CD14-positive monocyte (primary cell): Measurements from ENCODE around the gene SAG. TPM values are rescaled to one million over a fixed set of nuclear protein-coding genes. Genes with fewer than 3 reads are reported as not detected.

Experiments
- DNase-seq, 3 donors: peaks; one replicate each; pipeline ENCODE4 v3.0.0-alpha.2; 2011 to 2022
- H2AFZ ChIP-seq: 2 replicates; pipeline ENCODE4 v1.6.0; 2012; ENCODE audit warnings: mild to moderate bottlenecking, low read depth, low read length, inconsistent platforms; ENCODE audit not compliant: insufficient read depth, poor library complexity, severe bottlenecking
- H3K27ac ChIP-seq, 2 donors: 1 replicate in 1 of 2; 2 replicates in 1 of 2; pipeline ENCODE4 v1.5.1; 2012 to 2013; ENCODE audit warnings: low read length in 2 of 2, control low read depth in 1 of 2, inconsistent platforms in 1 of 2, low read depth in 1 of 2, mild to moderate bottlenecking in 1 of 2
- H3K27me3 ChIP-seq, 2 donors: one replicate each; pipeline versions ENCODE4 v1.6.0 to v1.6.1; 2011 to 2013; ENCODE audit warnings: low read length in 2 of 2; ENCODE audit not compliant: control insufficient read depth in 2 of 2, insufficient read depth in 2 of 2
- H3K36me3 ChIP-seq, 2 donors: replicated peaks in 1 of 2; 1 replicate in 1 of 2; 2 replicates in 1 of 2; pipeline versions ENCODE4 v1.5.1 to v1.6.1; 2012 to 2013; ENCODE audit warnings: low read length in 2 of 2, control low read depth in 1 of 2, inconsistent platforms in 1 of 2, mild to moderate bottlenecking in 1 of 2; ENCODE audit not compliant: insufficient read depth in 2 of 2, control insufficient read depth in 1 of 2
- H3K4me1 ChIP-seq, 2 donors: 1 replicate in 1 of 2; 2 replicates in 1 of 2; pipeline versions ENCODE4 v1.5.1 to v1.6.1; 2012 to 2013; ENCODE audit warnings: low read length in 2 of 2, control low read depth in 1 of 2, inconsistent platforms in 1 of 2, mild to moderate bottlenecking in 1 of 2, moderate library complexity in 1 of 2; ENCODE audit not compliant: insufficient read depth in 2 of 2, control insufficient read depth in 1 of 2
- H3K4me2 ChIP-seq: replicated peaks from 2 replicates; pipeline ENCODE3; 2012; ENCODE audit warnings: low read length, moderate library complexity, mild to moderate bottlenecking; ENCODE audit not compliant: poor library complexity, severe bottlenecking; ENCODE audit errors: extremely low read depth
- H3K4me3 ChIP-seq, 3 experiments: fragments of 200-600 bp in 1 of 3; sonication (generic) in 1 of 3; replicated peaks in 1 of 3; 1 replicate in 2 of 3; 2 replicates in 1 of 3; pipeline ENCODE4 v1.5.1; 2011 to 2013; ENCODE audit warnings: low read length in 3 of 3, mild to moderate bottlenecking in 3 of 3, control low read depth in 2 of 3, low read depth in 2 of 3, inconsistent platforms in 1 of 3, moderate library complexity in 1 of 3
- H3K79me2 ChIP-seq: 2 replicates; pipeline ENCODE4 v1.6.0; 2012; ENCODE audit warnings: mild to moderate bottlenecking, control low read depth, inconsistent platforms, low read length, moderate library complexity; ENCODE audit not compliant: insufficient read depth
- H3K9ac ChIP-seq: 2 replicates; pipeline ENCODE4 v1.6.0; 2017; ENCODE audit warnings: low read length, mild to moderate bottlenecking; ENCODE audit not compliant: insufficient read depth, poor library complexity, severe bottlenecking
- H3K9me3 ChIP-seq, 2 donors: replicated peaks in 1 of 2; 1 replicate in 1 of 2; 2 replicates in 1 of 2; pipeline versions ENCODE4 v1.5.1 to v1.6.1; 2012 to 2013; ENCODE audit warnings: low read length in 2 of 2, control low read depth in 1 of 2; ENCODE audit not compliant: control insufficient read depth in 1 of 2, insufficient read depth in 1 of 2
- H4K20me1 ChIP-seq: 2 replicates; pipeline ENCODE4 v1.6.0; 2012; ENCODE audit warnings: mild to moderate bottlenecking, low read length, control low read depth, moderate library complexity; ENCODE audit not compliant: insufficient read depth
- H3K27ac Mint-ChIP-seq, 7 donors: one replicate each; pipeline ENCODE4 v1.8.0; 2020; ENCODE audit warnings: mild to moderate bottlenecking in 7 of 7, mixed read lengths in 7 of 7, moderate library complexity in 6 of 7, inconsistent platforms in 2 of 7
- H3K27me3 Mint-ChIP-seq, 3 donors: one replicate each; pipeline ENCODE4 v1.8.0; 2021 to 2022; ENCODE audit warnings: low read depth in 3 of 3, mild to moderate bottlenecking in 3 of 3, mixed read lengths in 3 of 3, moderate library complexity in 3 of 3, inconsistent platforms in 1 of 3
- H3K36me3 Mint-ChIP-seq, 2 donors: one replicate each; pipeline ENCODE4 v1.8.0; 2020; ENCODE audit warnings: mixed read lengths in 2 of 2, inconsistent platforms in 1 of 2, mild to moderate bottlenecking in 1 of 2
- H3K4me1 Mint-ChIP-seq: one replicate; pipeline ENCODE4 v1.8.0; 2020; ENCODE audit warnings: mild to moderate bottlenecking, mixed read lengths
- H3K4me3 Mint-ChIP-seq, 2 donors: one replicate each; pipeline ENCODE4 v1.8.0; 2020; ENCODE audit warnings: mild to moderate bottlenecking in 2 of 2, mixed read lengths in 2 of 2, moderate library complexity in 1 of 2
- H3K9me3 Mint-ChIP-seq, 7 donors: one replicate each; pipeline ENCODE4 v1.8.0; 2020 to 2022; ENCODE audit warnings: mixed read lengths in 7 of 7, mild to moderate bottlenecking in 6 of 7, moderate library complexity in 6 of 7, inconsistent platforms in 2 of 7
- CTCF ChIP-seq: fragments of 200-600 bp; IDR thresholded peaks from one replicate; pipeline ENCODE4 v1.8.0; 2022; ENCODE audit warnings: antibody characterized with exemption, mild to moderate bottlenecking
- WGBS: methylation state at CpG from one replicate; pipeline ENCODE4 v1.1.5; 2013; ENCODE audit warnings: missing lambda C conversion rate; ENCODE audit not compliant: insufficient coverage; 5-methylcytosine and 5-hydroxymethylcytosine counted together
- intact Hi-C, 2 donors: fragments of 100-400 bp; cut with micrococcal nuclease; formaldehyde crosslinking; loops; one replicate each; pipeline versions ENCODE4 v1.15.0 to v1.15.1; 2023
- polyA plus RNA-seq, 3 donors: library from polyadenylated mRNA; depleted of rRNA in 1 of 3; unstranded in 2 of 3; stranded (reverse) in 1 of 3; fragments of 300-500 nt in 2 of 3; fragments of >200 nt in 1 of 3; fragmentation: Illumina TruSeq in 2 of 3; gene quantifications; 1 replicate in 2 of 3; 2 replicates in 1 of 3; pipeline ENCODE4 v1.2.3, GENCODE V29; 2012 to 2021

SAG gene
- polyA plus RNA-seq, 3 donors, result 0.04 to 0.87 TPM; not detected in 1

GRCh38 chr2:233285921-233286320 lies 21.7 kb upstream of the SAG start:
- peaks cover 0 to 2% (median 0%) of the 10 kb centered on the region in 7 donors for H3K9me3 Mint-ChIP-seq
- Histone ChIP-seq H3K4me2 (no peak overlapping the region), H4K20me1 (peaks cover 5% of the 10 kb centered on the region), H3K9ac (no peak overlapping the region), H3K4me1 (no peaks in the 10 kb centered on the region), H3K4me3 (no peak overlapping the region), H3K27me3 (no peaks in the 10 kb centered on the region), H2AFZ (no peak overlapping the region), H3K79me2 (no peaks in the 10 kb centered on the region), H3K27ac (peak overlapping the region in 1 of 2 donors; percentile 36), H3K36me3 (peaks cover 80 to 93% of the 10 kb centered on the region in 2 donors), H3K9me3 (no peaks in the 10 kb centered on the region)
- 97% methylated on average over 5 of the region's 5 CpGs for WGBS
- no peak for DNase-seq
- no peak overlapping the region for H3K4me3 Mint-ChIP-seq
- H3K27ac Mint-ChIP-seq, result peak overlapping the region in 4 of 7 donors; percentile 10 to 69 (median 41)
- no peak for TF ChIP-seq CTCF
- H3K4me1 Mint-ChIP-seq, result no peaks in the 10 kb centered on the region
- peaks cover 83 to 98% of the 10 kb centered on the region in 2 donors for H3K36me3 Mint-ChIP-seq
- intact Hi-C loops, result no loop called here
- H3K27me3 Mint-ChIP-seq, result no peaks in the 10 kb centered on the region

GRCh38 chr2:233287871-233288270 lies 19.7 kb upstream of the SAG start:
- Histone ChIP-seq H3K36me3 (peaks cover 82 to 93% of the 10 kb centered on the region in 2 donors), H4K20me1 (peaks cover 5% of the 10 kb centered on the region), H3K4me3 (no peak overlapping the region), H3K27me3 (no peaks in the 10 kb centered on the region), H2AFZ (no peak overlapping the region), H3K79me2 (no peaks in the 10 kb centered on the region), H3K4me2 (no peak overlapping the region), H3K9ac (no peak overlapping the region), H3K27ac (no peak overlapping the region), H3K4me1 (no peaks in the 10 kb centered on the region), H3K9me3 (no peaks in the 10 kb centered on the region)
- intact Hi-C loops, result no loop called here
- H3K27ac Mint-ChIP-seq, result no peak overlapping the region
- no peak overlapping the region for H3K4me3 Mint-ChIP-seq
- TF ChIP-seq CTCF, result no peak
- H3K9me3 Mint-ChIP-seq, result peaks cover 0 to 2% (median 0%) of the 10 kb centered on the region in 7 donors
- no peak for DNase-seq
- H3K27me3 Mint-ChIP-seq, result no peaks in the 10 kb centered on the region
- H3K4me1 Mint-ChIP-seq, result no peaks in the 10 kb centered on the region
- peaks cover 83 to 98% of the 10 kb centered on the region in 2 donors for H3K36me3 Mint-ChIP-seq
- 100% methylated on average over 4 of the region's 6 CpGs for WGBS
